Activated T-helper 1 cell treated with anti-CD3 and anti-CD28 coated beads, Interleukin-2, amount 50 U/mL, for 16 hours (primary cell): ENCODE measurements around the gene RALB.

Source experiments
- DNase-seq, 2 donors: peaks; one replicate each; pipeline ENCODE4 v3.0.0-alpha.2; 2020; ENCODE audit warnings: low read depth in 1 of 2, low spot score in 1 of 2

The RALB gene

GRCh38 chr2:120252225-120253020 lies at the start of gene RALB:
RALB (plus strand) TSS chr2:120252852; CDS start chr2:120278665, 25,813 bp downstream.
- peak; percentile 96 to 99 for DNase-seq

GRCh38 chr2:120203251-120204021 lies 49.2 kb upstream of the RALB start:
- DNase-seq, result no peak

GRCh38 chr2:120204022-120204405 lies 48.6 kb upstream of the RALB start:
- DNase-seq, result no peak

GRCh38 chr2:120204417-120204816 lies 48.2 kb upstream of the RALB start:
- no peak for DNase-seq

GRCh38 chr2:120204945-120205670 lies 47.5 kb upstream of the RALB start:
- DNase-seq, result no peak

GRCh38 chr2:120206022-120206581 lies 46.5 kb upstream of the RALB start:
- no peak for DNase-seq

- DNase-seq, result no peak
Observed at GRCh38 chr2:120208381-120209353, 44.0 kb upstream of the RALB start.

- DNase-seq, result no peak
Observed at GRCh38 chr2:120209427-120210269, 43.0 kb upstream of the RALB start.

GRCh38 chr2:120210270-120210693 lies 42.4 kb upstream of the RALB start:
- DNase-seq, result no peak

GRCh38 chr2:120218181-120218580 lies 34.5 kb upstream of the RALB start:
- DNase-seq, result no peak

- DNase-seq, result no peak
Observed at GRCh38 chr2:120219291-120219690, 33.4 kb upstream of the RALB start.

GRCh38 chr2:120219766-120220165 lies 32.9 kb upstream of the RALB start:
- DNase-seq, result no peak

GRCh38 chr2:120220756-120221155 lies 31.9 kb upstream of the RALB start:
- no peak for DNase-seq

GRCh38 chr2:120221616-120222015 lies 31.0 kb upstream of the RALB start:
- DNase-seq, result no peak

- DNase-seq, result no peak
Observed at GRCh38 chr2:120222186-120223033, 30.2 kb upstream of the RALB start.

- peak; percentile 79 to 80 for DNase-seq
Observed at GRCh38 chr2:120223034-120223912, 29.4 kb upstream of the RALB start, which contains the start of gene TMEM185B. TMEM185B (minus strand) TSS chr2:120223400; CDS start chr2:120222976, 424 bp downstream.

- DNase-seq, result no peak
Observed at GRCh38 chr2:120224256-120224655, 28.4 kb upstream of the RALB start.
